HepG2 (cell line): ENCODE data around the gene DNAJC7. TPM values are rescaled to one million over a fixed set of nuclear protein-coding genes. Genes with fewer than 3 reads are reported as not detected.

Experiments
- BATF2 ChIP-seq: sonication (generic); formaldehyde crosslinking; IDR thresholded peaks from 2 replicates; pipeline ENCODE4 v1.8.0; 2022; ENCODE audit warnings: mild to moderate bottlenecking, missing genetic modification reagents, moderate library complexity
- BRD4 ChIP-seq: sonication (generic); formaldehyde crosslinking; IDR thresholded peaks from 2 replicates; pipeline ENCODE4 v1.4.0; 2020; ENCODE audit warnings: missing genetic modification reagents
- CCAR2 ChIP-seq: fragments of 200-400 bp; formaldehyde crosslinking; optimal IDR thresholded peaks from 2 replicates; pipeline ENCODE3; 2018; ENCODE audit warnings: low read depth, mild to moderate bottlenecking, low read length, moderate library complexity
- DR1 ChIP-seq: sonication (generic); formaldehyde crosslinking; IDR thresholded peaks from 2 replicates; pipeline ENCODE4 v1.8.0; 2021; ENCODE audit warnings: mild to moderate bottlenecking, missing genetic modification reagents, inconsistent platforms
- E2F5 ChIP-seq: sonication (generic); formaldehyde crosslinking; conservative IDR thresholded peaks from 2 replicates; pipeline ENCODE4 v1.4.0; 2020; ENCODE audit warnings: missing genetic modification reagents
- HIC2 ChIP-seq: sonication (generic); formaldehyde crosslinking; IDR thresholded peaks from 2 replicates; pipeline ENCODE4 v1.9.0; 2022; ENCODE audit warnings: low read depth, missing genetic modification reagents
- HNF4A ChIP-seq: sonication (generic); formaldehyde crosslinking; IDR thresholded peaks from 2 replicates; pipeline ENCODE4 v1.4.0; 2020; ENCODE audit warnings: missing genetic modification reagents
- HNRNPL ChIP-seq: fragments of 200-400 bp; formaldehyde crosslinking; IDR thresholded peaks from 2 replicates; pipeline ENCODE4 v1.6.1; 2017; ENCODE audit warnings: mild to moderate bottlenecking, low read depth, low read length
- IRX3 ChIP-seq: sonication (generic); formaldehyde crosslinking; IDR thresholded peaks from 2 replicates; pipeline ENCODE4 v1.8.1; 2023; ENCODE audit warnings: mild to moderate bottlenecking, low read depth, missing genetic modification reagents, borderline replicate concordance
- KLF15 ChIP-seq: sonication (generic); formaldehyde crosslinking; IDR thresholded peaks from 2 replicates; pipeline ENCODE4 v1.8.1; 2023; ENCODE audit warnings: borderline replicate concordance, mild to moderate bottlenecking, inconsistent platforms, missing genetic modification reagents, mixed read lengths
- MTERF4 ChIP-seq: sonication (generic); formaldehyde crosslinking; IDR thresholded peaks from 2 replicates; pipeline ENCODE4 v1.8.0; 2023; ENCODE audit warnings: mild to moderate bottlenecking, missing genetic modification reagents
- MXD1 ChIP-seq: sonication (generic); formaldehyde crosslinking; IDR thresholded peaks from 2 replicates; pipeline ENCODE4 v1.4.0; 2020; ENCODE audit warnings: mild to moderate bottlenecking, missing genetic modification reagents
- MYC ChIP-seq: sonication (generic); formaldehyde crosslinking; IDR thresholded peaks from 2 replicates; pipeline ENCODE4 v1.9.0; 2021; ENCODE audit warnings: missing genetic modification reagents, borderline replicate concordance
- MYPOP ChIP-seq: sonication (generic); formaldehyde crosslinking; IDR thresholded peaks from 2 replicates; pipeline ENCODE4 v1.8.1; 2023; ENCODE audit warnings: mild to moderate bottlenecking, moderate library complexity, missing genetic modification reagents
- RBM22 ChIP-seq: fragments of 200-400 bp; formaldehyde crosslinking; optimal IDR thresholded peaks from 2 replicates; pipeline ENCODE3; 2017; ENCODE audit warnings: mild to moderate bottlenecking, low read length, moderate library complexity
- SPEN ChIP-seq: sonication (generic); formaldehyde crosslinking; IDR thresholded peaks from 2 replicates; pipeline ENCODE4 v1.5.1; 2020; ENCODE audit warnings: low read depth, mild to moderate bottlenecking, missing genetic modification reagents
- TBX3 ChIP-seq: fragments of 450-650 bp; IDR thresholded peaks from 2 replicates; pipeline ENCODE4 v1.6.1; 2017; ENCODE audit warnings: antibody characterized with exemption, mild to moderate bottlenecking, inconsistent platforms, borderline replicate concordance
- YY1 ChIP-seq: IDR thresholded peaks from 2 replicates; pipeline ENCODE4 v1.6.1; 2011; ENCODE audit warnings: low read length, low read depth, moderate library complexity, mild to moderate bottlenecking; ENCODE audit not compliant: insufficient read depth, insufficient replicate concordance
- ZBTB1 ChIP-seq: sonication (generic); formaldehyde crosslinking; IDR thresholded peaks from 2 replicates; pipeline ENCODE4 v1.4.0; 2020; ENCODE audit warnings: missing genetic modification reagents, borderline replicate concordance
- ZMYM3 ChIP-seq: sonication (generic); formaldehyde crosslinking; IDR thresholded peaks from 2 replicates; pipeline ENCODE4 v1.5.1; 2020; ENCODE audit warnings: mild to moderate bottlenecking, missing genetic modification reagents
- ZNF260 ChIP-seq: sonication (generic); formaldehyde crosslinking; IDR thresholded peaks from 2 replicates; pipeline ENCODE4 v1.4.0; 2020; ENCODE audit warnings: missing genetic modification reagents, low read depth, mild to moderate bottlenecking, borderline replicate concordance
- ZNF543 ChIP-seq: sonication (generic); formaldehyde crosslinking; IDR thresholded peaks from 2 replicates; pipeline ENCODE4 v1.4.0; 2020; ENCODE audit warnings: mild to moderate bottlenecking, missing genetic modification reagents
- ZSCAN22 ChIP-seq: sonication (generic); formaldehyde crosslinking; IDR thresholded peaks from 2 replicates; pipeline ENCODE4 v1.4.0; 2020; ENCODE audit warnings: mild to moderate bottlenecking, missing genetic modification reagents
- polyA plus RNA-seq, 8 experiments: library from polyadenylated mRNA; depleted of rRNA in 3 of 8; stranded (reverse) in 7 of 8; unstranded in 1 of 8; fragments of >200 nt; fragmentation: Illumina TruSeq in 4 of 8; extraction: Trizol in 4 of 8; gene quantifications; 2 replicates each; pipeline versions ENCODE4 v1.2.1 to v1.2.3, GENCODE V29; 2011 to 2016; ENCODE audit warnings: low read depth in 4 of 8, missing spikeins in 1 of 8, mixed read lengths in 1 of 8; ENCODE audit not compliant: insufficient read depth in 1 of 8
- total RNA-seq, 5 experiments: library from RNA; depleted of rRNA; stranded (reverse); fragments of >200 nt; fragmentation: Illumina TruSeq; extraction: Trizol; gene quantifications; 2 replicates each; pipeline ENCODE4 v1.2.3, GENCODE V29; 2016; ENCODE audit warnings: low read depth in 1 of 5

The DNAJC7 gene
- total and polyA plus RNA-seq, 2 of the 13 experiments (the other 11 are each of a cell fraction or from before 2014, with no cell fraction given), result 47.7 to 132 TPM

- TF ChIP-seq BATF2 (CRISPR knock-in tag) (peak; percentile 78; the same call in 1 of the 2 replicates), MYC (CRISPR knock-in tag) (peak; percentile 54), HIC2 (peak; percentile 72; the same call in 1 of the 2 replicates), HNRNPL (peak; percentile 97), DR1 (0 out of 2 replicates have a peak, but pooled peaks have one; percentile 26), ZBTB1 (no peak), SPEN (CRISPR knock-in tag) (no peak), ZNF260 (CRISPR knock-in tag) (no peak), MTERF4 (CRISPR knock-in tag) (peak; percentile 24), MYPOP (CRISPR knock-in tag) (peak; percentile 75), ZMYM3 (CRISPR knock-in tag) (peak; percentile 93), RBM22 (peak; percentile 84), IRX3 (CRISPR knock-in tag) (no peak), E2F5 (CRISPR knock-in tag) (no peak; the same call in 1 of the 2 replicates), KLF15 (CRISPR knock-in tag) (0 out of 2 replicates have a peak, but pooled peaks have one; percentile 34), YY1 (peak; percentile 86), BRD4 (CRISPR knock-in tag) (0 out of 2 replicates have a peak, but pooled peaks have one; percentile 4), ZSCAN22 (CRISPR knock-in tag) (no peak), MXD1 (CRISPR knock-in tag) (0 out of 2 replicates have a peak, but pooled peaks have one; percentile 32), ZNF543 (CRISPR knock-in tag) (no peak), CCAR2 (peak; percentile 68), HNF4A (CRISPR knock-in tag) (peak; percentile 25; the same call in 1 of the 2 replicates), TBX3 (peak; percentile 38; the same call in 1 of the 2 replicates)
These were observed 49.9 kb downstream of the DNAJC7 start (continued) for GRCh38 chr17:41967141-41967920.
